CD4-positive, alpha-beta T cell (primary cell): Measurements from ENCODE around the gene KCNK6. TPM values are rescaled to one million over a fixed set of nuclear protein-coding genes. Genes with fewer than 3 reads are reported as not detected.
"Not testable (repeated sequence)": the region's sequence is repeated elsewhere in the genome, so short reads cannot be mapped to it uniquely, and the experiment has no call there.

Experiments
- ATAC-seq: fragments of 200-7000 bp; cut with Tn5 transposase; one replicate; pipeline ENCODE4 v1.10.0; 2022; ENCODE audit warnings: mild to moderate bottlenecking; ENCODE audit not compliant: poor library complexity
- CTCF ChIA-PET: fragments of 350-600 bp; sonication (Branson Sonifier 250); formaldehyde crosslinking; loops from one replicate; lab custom pipeline; 2021; ENCODE audit warnings: antibody characterized with exemption, inconsistent platforms; lab: Charles Lee
- POLR2A ChIA-PET: fragments of 350-600 bp; sonication (Branson Sonifier 250); formaldehyde crosslinking; loops from one replicate; lab custom pipeline; 2021; ENCODE audit warnings: antibody characterized with exemption, inconsistent platforms; lab: Charles Lee
- DNase-seq, 14 experiments: peaks; one replicate each; pipeline ENCODE4 v3.0.0-alpha.2; 2013 to 2020; ENCODE audit warnings: mixed read lengths in 2 of 14
- H3K27ac ChIP-seq, 2 donors: one replicate each; pipeline versions ENCODE4 v1.5.1 to v1.7.0; 2013; ENCODE audit warnings: low read length in 2 of 2, low read depth in 1 of 2, mild to moderate bottlenecking in 1 of 2
- H3K27me3 ChIP-seq, 2 experiments: 1 replicate in 1 of 2; 2 replicates in 1 of 2; pipeline versions ENCODE4 v1.6.1 to v1.7.0; 2013; ENCODE audit warnings: low read length in 2 of 2, control low read depth in 1 of 2, mild to moderate bottlenecking in 1 of 2, moderate library complexity in 1 of 2; ENCODE audit not compliant: insufficient read depth in 2 of 2, control insufficient read depth in 1 of 2
- H3K36me3 ChIP-seq: one replicate; pipeline ENCODE4 v1.6.1; 2013; ENCODE audit warnings: low read length, control low read depth; ENCODE audit not compliant: insufficient read depth
- H3K4me1 ChIP-seq: one replicate; pipeline ENCODE4 v1.6.1; 2013; ENCODE audit warnings: low read length, control low read depth; ENCODE audit not compliant: insufficient read depth
- H3K4me3 ChIP-seq: one replicate; pipeline ENCODE4 v1.5.1; 2013; ENCODE audit warnings: mild to moderate bottlenecking, low read length, moderate library complexity
- H3K9me3 ChIP-seq, 2 experiments: 1 replicate in 1 of 2; 2 replicates in 1 of 2; pipeline versions ENCODE4 v1.6.1 to v1.7.0; 2013; ENCODE audit warnings: low read length in 2 of 2, mild to moderate bottlenecking in 2 of 2, control low read depth in 1 of 2, moderate library complexity in 1 of 2; ENCODE audit not compliant: control insufficient read depth in 1 of 2, insufficient read depth in 1 of 2
- H3K27ac Mint-ChIP-seq: one replicate; pipeline ENCODE4 v1.8.0; 2020; ENCODE audit warnings: mixed read lengths
- H3K27me3 Mint-ChIP-seq: one replicate; pipeline ENCODE4 v1.8.0; 2021; ENCODE audit warnings: mixed read lengths
- H3K36me3 Mint-ChIP-seq: one replicate; pipeline ENCODE4 v1.8.0; 2021; ENCODE audit warnings: low read depth, mixed read lengths
- H3K4me1 Mint-ChIP-seq: one replicate; pipeline ENCODE4 v1.8.0; 2021; ENCODE audit warnings: low read depth, mixed read lengths
- H3K4me3 Mint-ChIP-seq: one replicate; pipeline ENCODE4 v1.8.0; 2020; ENCODE audit warnings: mild to moderate bottlenecking, mixed read lengths
- H3K9me3 Mint-ChIP-seq: one replicate; pipeline ENCODE4 v1.8.0; 2020; ENCODE audit warnings: mixed read lengths
- intact Hi-C, 2 experiments: fragments of 100-400 bp; cut with DNase I in 1 of 2; cut with micrococcal nuclease in 1 of 2; formaldehyde crosslinking; loops; one replicate each; pipeline versions ENCODE4 v1.15.1 to v1.9.0; 2023 to 2025; cut with DNase I, micrococcal nuclease
- total RNA-seq, 174 experiments: library from RNA in 2 of 174; stranded (reverse) in 2 of 174; gene quantifications; one replicate each; pipeline ENCODE4 v1.2.3 and lab custom pipeline; 2021 to 2026
- TF ChIP-seq, protein P1 (sequence below): fragments of 200-600 bp; IDR thresholded peaks from one replicate; pipeline ENCODE4 v1.8.0; 2022; ENCODE audit warnings: antibody characterized with exemption, mild to moderate bottlenecking

KCNK6 gene
- total RNA-seq, 2 experiments from 2014 or later = 3.0 to 3.1 TPM

- ATAC-seq (peak; percentile 61), DNase-seq (peak; percentile 91 to 99 (median 94))
- H3K36me3 Mint-ChIP-seq = peaks cover 17% of the 10 kb centered on the region
- no peaks in the 10 kb centered on the region for H3K27me3 ChIP-seq
- H3K9me3 Mint-ChIP-seq = no peaks in the 10 kb centered on the region
- H3K27me3 Mint-ChIP-seq = no peaks in the 10 kb centered on the region
- ChIA-PET CTCF (interaction anchor here (0.9 to 1.8 kb wide), 5 partner anchors 37 to 93 kb away, joined by 3 to 21 read pairs (median 6); partner anchors contain the start of genes FAM98C, GGN and PSMD8), POLR2A (interaction anchor here (0.6 to 3.4 kb wide), 6 partner anchors 16 to 555 kb away, joined by 3 to 66 read pairs (median 4); partner anchors contain the start of genes FAM98C, PSMD8 and SPINT2)
- peak overlapping the region; percentile 95 for H3K4me3 ChIP-seq
- peak overlapping the region; percentile 96 for H3K27ac Mint-ChIP-seq
- peak overlapping the region; percentile 93 for H3K4me3 Mint-ChIP-seq
- H3K9me3 ChIP-seq = no peaks in the 10 kb centered on the region
- TF ChIP-seq, protein P1, sequence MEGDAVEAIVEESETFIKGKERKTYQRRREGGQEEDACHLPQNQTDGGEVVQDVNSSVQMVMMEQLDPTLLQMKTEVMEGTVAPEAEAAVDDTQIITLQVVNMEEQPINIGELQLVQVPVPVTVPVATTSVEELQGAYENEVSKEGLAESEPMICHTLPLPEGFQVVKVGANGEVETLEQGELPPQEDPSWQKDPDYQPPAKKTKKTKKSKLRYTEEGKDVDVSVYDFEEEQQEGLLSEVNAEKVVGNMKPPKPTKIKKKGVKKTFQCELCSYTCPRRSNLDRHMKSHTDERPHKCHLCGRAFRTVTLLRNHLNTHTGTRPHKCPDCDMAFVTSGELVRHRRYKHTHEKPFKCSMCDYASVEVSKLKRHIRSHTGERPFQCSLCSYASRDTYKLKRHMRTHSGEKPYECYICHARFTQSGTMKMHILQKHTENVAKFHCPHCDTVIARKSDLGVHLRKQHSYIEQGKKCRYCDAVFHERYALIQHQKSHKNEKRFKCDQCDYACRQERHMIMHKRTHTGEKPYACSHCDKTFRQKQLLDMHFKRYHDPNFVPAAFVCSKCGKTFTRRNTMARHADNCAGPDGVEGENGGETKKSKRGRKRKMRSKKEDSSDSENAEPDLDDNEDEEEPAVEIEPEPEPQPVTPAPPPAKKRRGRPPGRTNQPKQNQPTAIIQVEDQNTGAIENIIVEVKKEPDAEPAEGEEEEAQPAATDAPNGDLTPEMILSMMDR = no peak
- intact Hi-C loops = loop anchor here (1.0 to 5.0 kb wide), 4 partner anchors 20 to 430 kb away; partner anchors contain the start of genes FAM98C (in 1 of the 2), GGN (in 1 of the 2), SIPA1L3 (in 1 of the 2) and SPRED3 (in 1 of the 2)
- H3K36me3 ChIP-seq = peaks cover 2% of the 10 kb centered on the region
- H3K4me1 Mint-ChIP-seq = peaks cover 24% of the 10 kb centered on the region
- peaks cover 27% of the 10 kb centered on the region for H3K4me1 ChIP-seq
- H3K27ac ChIP-seq = peak overlapping the region; percentile 84 to 97
Measured at GRCh38 chr19:38336638-38337359, 17.2 kb downstream of the KCNK6 start.

- H3K4me3 Mint-ChIP-seq = peak overlapping the region; percentile 93
- TF ChIP-seq, protein P1 = no peak
- ATAC-seq (no peak), DNase-seq (peak in 1 of 14 experiments; percentile 22)
- Histone ChIP-seq H3K27me3 (no peaks in the 10 kb centered on the region), H3K4me1 (peaks cover 27% of the 10 kb centered on the region), H3K27ac (peak overlapping the region; percentile 54 to 75), H3K36me3 (peaks cover 2% of the 10 kb centered on the region), H3K9me3 (no peaks in the 10 kb centered on the region), H3K4me3 (peak overlapping the region; percentile 95)
- CTCF ChIA-PET = interaction anchor here (0.9 to 1.1 kb wide), 2 partner anchors 37 to 65 kb away, joined by 3 to 6 read pairs; partner anchors contain the start of genes FAM98C and PSMD8
- no peaks in the 10 kb centered on the region for H3K27me3 Mint-ChIP-seq
- POLR2A ChIA-PET = interaction anchor here (0.6 to 3.4 kb wide), 3 partner anchors 17 to 556 kb away, joined by 3 to 66 read pairs (median 3); partner anchors contain the start of gene PSMD8
- H3K36me3 Mint-ChIP-seq = peaks cover 17% of the 10 kb centered on the region
- peak overlapping the region; percentile 96 for H3K27ac Mint-ChIP-seq
- H3K9me3 Mint-ChIP-seq = no peaks in the 10 kb centered on the region
- intact Hi-C loops = loop anchor here (2.0 to 5.0 kb wide), 3 partner anchors 50 to 431 kb away; partner anchors contain the start of genes FAM98C (in 1 of the 2), GGN (in 1 of the 2), SIPA1L3 (in 1 of the 2) and SPRED3 (in 1 of the 2)
- peaks cover 24% of the 10 kb centered on the region for H3K4me1 Mint-ChIP-seq
Measured at GRCh38 chr19:38337360-38337653, 17.7 kb downstream of the KCNK6 start.

GRCh38 chr19:38339011-38339410 is 19.4 kb downstream of the KCNK6 start:
- H3K9me3 Mint-ChIP-seq, DNase-seq, H3K27ac Mint-ChIP-seq, H3K27me3 ChIP-seq, H3K27me3 Mint-ChIP-seq, H3K4me3 ChIP-seq, POLR2A ChIA-PET, CTCF ChIA-PET, H3K9me3 ChIP-seq, H3K27ac ChIP-seq, H3K36me3 ChIP-seq, ATAC-seq: not testable (repeated sequence)
- Mint-ChIP-seq H3K36me3 (peaks cover 21% of the 10 kb centered on the region), H3K4me3 (peak overlapping the region; percentile 48), H3K4me1 (peaks cover 24% of the 10 kb centered on the region)
- peaks cover 27% of the 10 kb centered on the region for H3K4me1 ChIP-seq
- intact Hi-C loops = loop anchor here in 1 of 2 experiments (5.0 kb wide), 1 partner anchor 48 kb away; the partner anchor contains the start of genes GGN and SPRED3
